GM06990 (cell line): ENCODE measurements around the gene CCDC57.

Experiments used
- DNase-seq: peaks from one replicate; pipeline ENCODE4 v3.0.0-alpha.2; 2011; ENCODE audit not compliant: insufficient read length; ENCODE audit errors: extremely low read depth
- H3K27me3 ChIP-seq: replicated peaks from 2 replicates; pipeline ENCODE4 v1.6.0; 2011; ENCODE audit warnings: low read length; ENCODE audit not compliant: control insufficient read depth, insufficient read depth
- H3K36me3 ChIP-seq: 2 replicates; pipeline ENCODE4 v1.5.1; 2011; ENCODE audit warnings: low read length; ENCODE audit not compliant: control insufficient read depth, insufficient read depth
- H3K4me3 ChIP-seq: replicated peaks from 2 replicates; pipeline ENCODE4 v1.5.1; 2011; ENCODE audit warnings: low read depth, mild to moderate bottlenecking, control low read depth, low read length
- TF ChIP-seq, protein P1 (sequence below): IDR thresholded peaks from 2 replicates; pipeline ENCODE4 v1.5.1; 2011; ENCODE audit warnings: low read length, control low read depth, mild to moderate bottlenecking, inconsistent platforms; ENCODE audit not compliant: insufficient read depth, poor library complexity, severe bottlenecking

The CCDC57 gene

DNA sequence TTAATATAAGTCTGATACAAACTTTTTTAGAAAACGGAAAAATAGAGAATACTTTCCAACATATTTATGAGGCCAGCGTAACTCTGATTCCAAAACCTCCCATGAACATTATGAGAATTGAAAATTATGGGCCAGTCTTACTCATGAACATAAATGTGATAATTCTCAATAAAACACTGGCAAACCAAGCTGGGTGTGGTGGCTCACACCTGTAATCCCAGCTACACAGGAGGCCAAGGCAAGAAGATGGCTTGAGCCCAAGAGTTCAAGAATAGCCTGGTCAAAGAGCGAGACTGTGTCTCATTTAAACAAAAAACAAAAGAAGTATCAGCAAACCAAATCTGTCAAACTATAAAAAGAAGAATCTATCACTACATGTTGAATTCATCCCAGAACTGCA is 47.8 kb downstream of the CCDC57 start:
- TF ChIP-seq, protein P1, sequence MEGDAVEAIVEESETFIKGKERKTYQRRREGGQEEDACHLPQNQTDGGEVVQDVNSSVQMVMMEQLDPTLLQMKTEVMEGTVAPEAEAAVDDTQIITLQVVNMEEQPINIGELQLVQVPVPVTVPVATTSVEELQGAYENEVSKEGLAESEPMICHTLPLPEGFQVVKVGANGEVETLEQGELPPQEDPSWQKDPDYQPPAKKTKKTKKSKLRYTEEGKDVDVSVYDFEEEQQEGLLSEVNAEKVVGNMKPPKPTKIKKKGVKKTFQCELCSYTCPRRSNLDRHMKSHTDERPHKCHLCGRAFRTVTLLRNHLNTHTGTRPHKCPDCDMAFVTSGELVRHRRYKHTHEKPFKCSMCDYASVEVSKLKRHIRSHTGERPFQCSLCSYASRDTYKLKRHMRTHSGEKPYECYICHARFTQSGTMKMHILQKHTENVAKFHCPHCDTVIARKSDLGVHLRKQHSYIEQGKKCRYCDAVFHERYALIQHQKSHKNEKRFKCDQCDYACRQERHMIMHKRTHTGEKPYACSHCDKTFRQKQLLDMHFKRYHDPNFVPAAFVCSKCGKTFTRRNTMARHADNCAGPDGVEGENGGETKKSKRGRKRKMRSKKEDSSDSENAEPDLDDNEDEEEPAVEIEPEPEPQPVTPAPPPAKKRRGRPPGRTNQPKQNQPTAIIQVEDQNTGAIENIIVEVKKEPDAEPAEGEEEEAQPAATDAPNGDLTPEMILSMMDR = no peak
- DNase-seq = no peak
- no peaks in the 10 kb centered on the region; the same call in 1 of the 2 replicates for H3K36me3 ChIP-seq

GRCh38 chr17:82161216-82161615 is 51.4 kb downstream of the CCDC57 start:
- DNase-seq = no peak
- TF ChIP-seq, protein P1 = no peak
- no peaks in the 10 kb centered on the region for H3K27me3 ChIP-seq
- no peaks in the 10 kb centered on the region; the same call in 1 of the 2 replicates for H3K36me3 ChIP-seq
- no peak overlapping the region for H3K4me3 ChIP-seq

More for the DNA sequence above, 47.8 kb downstream of the CCDC57 start:
- no peak overlapping the region for H3K4me3 ChIP-seq
- no peaks in the 10 kb centered on the region for H3K27me3 ChIP-seq

DNA sequence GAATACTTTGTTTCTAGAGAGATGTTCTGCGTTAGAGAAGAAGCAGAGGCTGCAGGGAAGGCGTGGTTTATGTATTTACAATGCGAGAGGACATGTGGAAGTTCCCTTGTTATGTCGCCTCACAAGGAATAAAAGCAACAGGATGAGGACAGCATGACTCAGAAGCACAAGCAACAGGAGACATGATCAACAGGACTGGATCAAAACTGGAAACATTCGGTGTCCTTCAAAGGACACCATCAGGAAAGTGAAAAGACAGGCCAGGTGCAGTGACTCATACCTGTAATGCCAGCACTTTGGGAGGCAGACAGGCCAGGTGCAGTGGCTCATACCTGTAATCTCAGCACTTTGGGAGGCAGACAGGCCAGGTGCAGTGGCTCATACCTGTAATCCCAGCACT is 52.6 kb downstream of the CCDC57 start:
- no peak overlapping the region for H3K4me3 ChIP-seq

GRCh38 chr17:82158825-82159224 is 53.8 kb downstream of the CCDC57 start:
- no peak for DNase-seq
- TF ChIP-seq, protein P1 = no peak
- H3K36me3 ChIP-seq = no peaks in the 10 kb centered on the region; the same call in none of the 2 replicates
- no peak overlapping the region for H3K4me3 ChIP-seq
- no peaks in the 10 kb centered on the region for H3K27me3 ChIP-seq

More for the DNA sequence above, 52.6 kb downstream of the CCDC57 start:
- DNase-seq = no peak
- TF ChIP-seq, protein P1 = no peak
- Histone ChIP-seq H3K36me3 (no peaks in the 10 kb centered on the region; the same call in 1 of the 2 replicates), H3K27me3 (no peaks in the 10 kb centered on the region)

GRCh38 chr17:82157046-82158035 is 55.3 kb downstream of the CCDC57 start:
- DNase-seq = no peak
- no peaks in the 10 kb centered on the region; the same call in none of the 2 replicates for H3K36me3 ChIP-seq
- no peaks in the 10 kb centered on the region for H3K27me3 ChIP-seq
- H3K4me3 ChIP-seq = no peak overlapping the region
- TF ChIP-seq, protein P1 = no peak
